ENCODE data around the gene NDOR1.

The NDOR1 gene

GRCh38 chr9:137205126-137206069 is at the start of gene NDOR1, which contains the start of gene TMEM203:
Gene NDOR1 (plus strand): TSS chr9:137205700. CDS start chr9:137205778, 78 bp downstream.
Gene TMEM203 (minus strand): TSS chr9:137205648. CDS start chr9:137205414, 234 bp downstream.
- DNase-seq: peak; percentile 94

GRCh38 chr9:137156567-137157375 is 48.7 kb upstream of the NDOR1 start:
- peak; percentile 60 for DNase-seq

GRCh38 chr9:137157618-137158415 is 47.7 kb upstream of the NDOR1 start:
- DNase-seq: no peak

GRCh38 chr9:137158625-137159024 is 46.9 kb upstream of the NDOR1 start:
- DNase-seq: no peak

GRCh38 chr9:137159105-137160053 is 46.1 kb upstream of the NDOR1 start:
- DNase-seq: no peak

GRCh38 chr9:137160054-137160425 is 45.5 kb upstream of the NDOR1 start:
- no peak for DNase-seq

GRCh38 chr9:137160716-137161557 is 44.6 kb upstream of the NDOR1 start:
- no peak for DNase-seq

GRCh38 chr9:137161558-137162486 is 43.7 kb upstream of the NDOR1 start:
- no peak for DNase-seq

GRCh38 chr9:137162505-137163364 is 42.8 kb upstream of the NDOR1 start:
- DNase-seq: no peak

- DNase-seq: no peak
Measured at GRCh38 chr9:137163365-137163715, 42.2 kb upstream of the NDOR1 start.

- no peak for DNase-seq
Measured at GRCh38 chr9:137163805-137164204, 41.7 kb upstream of the NDOR1 start.

GRCh38 chr9:137164370-137165249 is 40.9 kb upstream of the NDOR1 start:
- DNase-seq: no peak

- DNase-seq: no peak
Measured at GRCh38 chr9:137165250-137165836, 40.2 kb upstream of the NDOR1 start.

GRCh38 chr9:137166380-137167229 is 38.9 kb upstream of the NDOR1 start:
- DNase-seq: no peak

- DNase-seq: no peak
Measured at GRCh38 chr9:137167277-137167746, 38.2 kb upstream of the NDOR1 start.

Data from stimulated activated CD4-positive, alpha-beta T cell treated with anti-CD3 and anti-CD28 coated beads, Interleukin-12 subunit alpha, Interleukin-12 subunit beta, amount 100 ng/mL, for 4 hours (primary cell).